Upper lobe of right lung (tissue), 1 donor: Measurements from ENCODE around the gene MXD1. TPM values are rescaled to one million over a fixed set of nuclear protein-coding genes. Genes with fewer than 3 reads are reported as not detected.
A peak's percentile ranks its signal among the peaks of the same experiment; 100 is the strongest.

ENCODE experiments used
- ATAC-seq: fragments of 200-7000 bp; cut with Tn5 transposase; one replicate; pipeline ENCODE4 v1.9.1; 2020; ENCODE audit warnings: mild to moderate bottlenecking, moderate library complexity
- DNase-seq: peaks from one replicate; pipeline ENCODE4 v3.0.0-alpha.2; 2020
- H3K27ac ChIP-seq: fragments of 200-600 bp; one replicate; pipeline ENCODE4 v1.8.0; 2022
- H3K27me3 ChIP-seq: fragments of 200-600 bp; one replicate; pipeline ENCODE4 v1.8.0; 2022; ENCODE audit warnings: mild to moderate bottlenecking
- H3K36me3 ChIP-seq: fragments of 200-600 bp; one replicate; pipeline ENCODE4 v1.8.0; 2022
- H3K4me1 ChIP-seq: fragments of 200-600 bp; one replicate; pipeline ENCODE4 v1.8.0; 2022
- H3K4me3 ChIP-seq: fragments of 200-600 bp; one replicate; pipeline ENCODE4 v1.8.0; 2022; ENCODE audit warnings: mild to moderate bottlenecking
- H3K9me3 ChIP-seq: fragments of 200-600 bp; one replicate; pipeline ENCODE4 v1.8.0; 2022
- intact Hi-C: fragments of 100-400 bp; cut with DNase I; formaldehyde crosslinking; loops from one replicate; pipeline ENCODE4 v1.11.0; 2022
- total RNA-seq: library from RNA; stranded (reverse); fragmentation: NEBNext Ultra II Directional; extraction: Animal tissue kit (Norgen Biotek cat#: 25700); gene quantifications from one replicate; pipeline ENCODE4 v1.2.1, GENCODE V29; 2021
- TF ChIP-seq, protein P1 (sequence below): fragments of 200-600 bp; IDR thresholded peaks from one replicate; pipeline ENCODE4 v1.8.0; 2022; ENCODE audit warnings: antibody characterized with exemption
- donor health status: DM: no; HTN: yes; CAD: no; lungs with severe emphysema.

Gene MXD1
- total RNA-seq, 1 donor from 2014 or later, result 21.3 TPM

DNA sequence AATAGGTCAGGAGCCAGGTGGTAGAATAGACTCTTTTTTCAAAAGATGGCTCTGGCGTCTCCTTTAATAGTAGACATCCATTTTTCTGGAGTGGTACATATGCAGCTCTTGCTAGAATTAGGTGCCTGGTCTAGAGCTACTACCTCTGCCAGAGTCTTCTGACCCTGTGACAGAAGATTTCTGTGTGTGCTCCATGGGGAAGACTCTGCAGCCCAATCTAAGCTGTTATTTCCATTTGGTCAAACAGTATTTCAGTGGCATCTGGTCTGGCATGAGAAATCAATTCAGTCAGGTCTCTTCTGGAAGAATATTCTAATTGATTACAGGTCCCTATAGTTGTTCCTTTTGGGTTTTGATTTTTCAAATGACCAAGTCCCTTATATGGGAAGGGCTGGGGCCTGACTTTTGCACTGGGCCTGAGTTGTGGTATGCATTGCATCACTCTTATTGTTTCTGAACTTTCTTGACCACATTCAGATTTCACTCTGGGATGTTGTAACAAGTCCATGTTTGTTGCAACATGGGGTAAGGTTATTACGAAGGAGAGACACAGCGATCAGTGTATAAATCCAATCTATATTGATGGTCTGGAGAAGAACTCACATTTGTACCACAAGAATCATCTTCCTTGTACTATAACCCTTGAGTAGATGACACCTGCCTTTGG is 12.1 kb downstream of the MXD1 start:
- Histone ChIP-seq H3K4me3 (no peak overlapping the region), H3K9me3 (no peaks in the 10 kb centered on the region), H3K4me1 (peaks cover 1% of the 10 kb centered on the region), H3K27ac (no peak overlapping the region), H3K36me3 (peaks cover 21% of the 10 kb centered on the region), H3K27me3 (no peaks in the 10 kb centered on the region)
- intact Hi-C loops, result loop anchor here (10.0 kb wide), 1 partner anchor 138 kb away; no protein-coding TSS in a partner anchor
- peak; percentile 74 for ATAC-seq
- no peak for DNase-seq
- TF ChIP-seq, protein P1, sequence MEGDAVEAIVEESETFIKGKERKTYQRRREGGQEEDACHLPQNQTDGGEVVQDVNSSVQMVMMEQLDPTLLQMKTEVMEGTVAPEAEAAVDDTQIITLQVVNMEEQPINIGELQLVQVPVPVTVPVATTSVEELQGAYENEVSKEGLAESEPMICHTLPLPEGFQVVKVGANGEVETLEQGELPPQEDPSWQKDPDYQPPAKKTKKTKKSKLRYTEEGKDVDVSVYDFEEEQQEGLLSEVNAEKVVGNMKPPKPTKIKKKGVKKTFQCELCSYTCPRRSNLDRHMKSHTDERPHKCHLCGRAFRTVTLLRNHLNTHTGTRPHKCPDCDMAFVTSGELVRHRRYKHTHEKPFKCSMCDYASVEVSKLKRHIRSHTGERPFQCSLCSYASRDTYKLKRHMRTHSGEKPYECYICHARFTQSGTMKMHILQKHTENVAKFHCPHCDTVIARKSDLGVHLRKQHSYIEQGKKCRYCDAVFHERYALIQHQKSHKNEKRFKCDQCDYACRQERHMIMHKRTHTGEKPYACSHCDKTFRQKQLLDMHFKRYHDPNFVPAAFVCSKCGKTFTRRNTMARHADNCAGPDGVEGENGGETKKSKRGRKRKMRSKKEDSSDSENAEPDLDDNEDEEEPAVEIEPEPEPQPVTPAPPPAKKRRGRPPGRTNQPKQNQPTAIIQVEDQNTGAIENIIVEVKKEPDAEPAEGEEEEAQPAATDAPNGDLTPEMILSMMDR, result no peak

- peaks cover 16% of the 10 kb centered on the region for H3K36me3 ChIP-seq
- DNase-seq (no peak), ATAC-seq (peak; percentile 19)
- no peak overlapping the region for H3K27ac ChIP-seq
- H3K27me3 ChIP-seq, result no peaks in the 10 kb centered on the region
- TF ChIP-seq, protein P1, result no peak
- peaks cover 26% of the 10 kb centered on the region for H3K4me1 ChIP-seq
- intact Hi-C loops, result no loop called here
- no peaks in the 10 kb centered on the region for H3K9me3 ChIP-seq
- H3K4me3 ChIP-seq, result no peak overlapping the region
Measured at GRCh38 chr2:69931832-69932595, 17.1 kb downstream of the MXD1 start.

DNA sequence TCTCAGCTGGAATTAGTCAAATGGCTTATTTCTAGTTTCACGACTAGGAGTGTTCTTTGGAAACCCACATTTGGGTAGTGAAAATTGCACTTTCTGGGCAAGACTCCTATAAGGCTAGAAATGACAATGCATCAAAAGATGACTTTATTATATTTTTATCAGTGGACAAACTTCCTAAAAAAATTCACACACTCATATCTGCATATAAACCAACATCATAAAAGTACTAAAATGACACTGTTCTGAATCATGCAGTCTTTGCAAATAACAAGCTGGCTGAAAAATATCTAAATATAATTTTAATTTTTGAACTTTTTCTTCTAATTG is 17.6 kb downstream of the MXD1 start:
- intact Hi-C loops, result no loop called here
- H3K4me3 ChIP-seq, result no peak overlapping the region
- H3K27ac ChIP-seq, result no peak overlapping the region
- H3K4me1 ChIP-seq, result peaks cover 26% of the 10 kb centered on the region
- peaks cover 22% of the 10 kb centered on the region for H3K36me3 ChIP-seq
- ATAC-seq, result no peak
- no peak for DNase-seq
- no peaks in the 10 kb centered on the region for H3K27me3 ChIP-seq
- H3K9me3 ChIP-seq, result no peaks in the 10 kb centered on the region
- TF ChIP-seq, protein P1, result no peak

GRCh38 chr2:69933254-69933828 is 18.4 kb downstream of the MXD1 start:
- Histone ChIP-seq H3K27me3 (no peaks in the 10 kb centered on the region), H3K4me1 (peaks cover 26% of the 10 kb centered on the region), H3K4me3 (no peak overlapping the region), H3K27ac (peak overlapping the region; percentile 44), H3K9me3 (no peaks in the 10 kb centered on the region), H3K36me3 (peaks cover 30% of the 10 kb centered on the region)
- peak; percentile 84 for ATAC-seq
- DNase-seq, result no peak
- TF ChIP-seq, protein P1, result no peak
- intact Hi-C loops, result no loop called here

GRCh38 chr2:69933839-69934613 is 19.1 kb downstream of the MXD1 start:
- DNase-seq (no peak), ATAC-seq (peak; percentile 76)
- Histone ChIP-seq H3K9me3 (no peaks in the 10 kb centered on the region), H3K4me3 (no peak overlapping the region), H3K36me3 (peaks cover 36% of the 10 kb centered on the region), H3K4me1 (peaks cover 26% of the 10 kb centered on the region), H3K27me3 (no peaks in the 10 kb centered on the region), H3K27ac (peak overlapping the region; percentile 44)
- intact Hi-C loops, result no loop called here
- TF ChIP-seq, protein P1, result no peak
